MM.1S (cell line): Measurements from ENCODE around the gene PIAS4.

ENCODE experiments used
- DNase-seq: peaks from one replicate; pipeline ENCODE4 v3.0.0-alpha.2; 2015
- H2AFZ ChIP-seq: fragments of 300-600 bp; sonication (generic); 2 replicates; pipeline ENCODE4 v1.6.0; 2016; ENCODE audit warnings: antibody characterized with exemption, low read length
- H3F3A ChIP-seq: fragments of 300-600 bp; sonication (generic); 2 replicates; pipeline ENCODE4 v1.6.1; 2016; ENCODE audit warnings: mild to moderate bottlenecking, antibody characterized with exemption, low read length, moderate library complexity, mixed read lengths; ENCODE audit not compliant: insufficient read depth
- H3K27ac ChIP-seq: fragments of 300-600 bp; sonication (generic); 2 replicates; pipeline ENCODE4 v1.5.1; 2016; ENCODE audit warnings: mild to moderate bottlenecking, low read length
- H3K27me3 ChIP-seq: fragments of 300-600 bp; sonication (generic); replicated peaks from 2 replicates; pipeline ENCODE4 v1.6.0; 2016; ENCODE audit warnings: low read length; ENCODE audit not compliant: insufficient read depth
- H3K36me3 ChIP-seq: fragments of 300-600 bp; sonication (generic); replicated peaks from 2 replicates; pipeline ENCODE4 v1.6.1; 2016; ENCODE audit warnings: mild to moderate bottlenecking, low read length, mixed read lengths; ENCODE audit not compliant: insufficient read depth
- H3K4me1 ChIP-seq: fragments of 300-600 bp; sonication (generic); 2 replicates; pipeline ENCODE4 v1.6.1; 2016; ENCODE audit warnings: low read length, mixed read lengths
- H3K4me2 ChIP-seq: fragments of 300-600 bp; sonication (generic); 2 replicates; pipeline ENCODE4 v1.6.0; 2016; ENCODE audit warnings: low read depth, low read length
- H3K4me3 ChIP-seq: fragments of 300-600 bp; sonication (generic); 2 replicates; pipeline ENCODE4 v1.5.1; 2016; ENCODE audit warnings: low read length, mixed read lengths
- H3K79me2 ChIP-seq: fragments of 300-600 bp; sonication (generic); 2 replicates; pipeline ENCODE4 v1.6.1; 2016; ENCODE audit warnings: mixed run types, low read length, mixed read lengths
- H3K9ac ChIP-seq: fragments of 300-600 bp; sonication (generic); 2 replicates; pipeline ENCODE4 v1.6.1; 2016; ENCODE audit warnings: low read length, mixed read lengths
- H3K9me2 ChIP-seq: fragments of 300-600 bp; sonication (generic); replicated peaks from 2 replicates; pipeline ENCODE4 v1.6.1; 2016; ENCODE audit warnings: mild to moderate bottlenecking, low read length, mixed read lengths; ENCODE audit not compliant: insufficient read depth
- H3K9me3 ChIP-seq: fragments of 300-600 bp; sonication (generic); replicated peaks from 2 replicates; pipeline ENCODE4 v1.6.1; 2016; ENCODE audit warnings: mild to moderate bottlenecking, low read length, mixed read lengths; ENCODE audit not compliant: insufficient read depth
- H4K20me1 ChIP-seq: fragments of 300-600 bp; sonication (generic); 2 replicates; pipeline ENCODE4 v1.6.1; 2016; ENCODE audit warnings: mild to moderate bottlenecking, low read length, moderate library complexity, mixed read lengths; ENCODE audit not compliant: insufficient read depth
- CTCF ChIP-seq: fragments of 300-600 bp; sonication (generic); IDR thresholded peaks from 2 replicates; pipeline ENCODE4 v1.5.1; 2016; ENCODE audit warnings: antibody characterized with exemption, low read length, mixed read lengths
- EZH2 ChIP-seq: fragments of 300-600 bp; sonication (generic); optimal IDR thresholded peaks from 2 replicates; pipeline ENCODE3; 2017; ENCODE audit warnings: low read depth, mild to moderate bottlenecking, antibody characterized with exemption, low read length, mixed read lengths
- EZH2phosphoT487 ChIP-seq: fragments of 300-600 bp; sonication (generic); IDR thresholded peaks from 2 replicates; pipeline ENCODE4 v1.6.1; 2018; ENCODE audit warnings: antibody characterized with exemption, low read length

Gene PIAS4

GRCh38 chr19:4081441-4082129 lies 74.0 kb downstream of the PIAS4 start:
- Histone ChIP-seq H4K20me1 (no peaks in the 10 kb centered on the region), H3K79me2 (no peaks in the 10 kb centered on the region), H3K27ac (no peak overlapping the region), H2AFZ (no peak overlapping the region), H3K4me3 (no peak overlapping the region), H3K9me3 (no peaks in the 10 kb centered on the region), H3K27me3 (no peaks in the 10 kb centered on the region), H3F3A (no peaks in the 10 kb centered on the region), H3K9me2 (no peaks in the 10 kb centered on the region), H3K4me2 (no peak overlapping the region), H3K9ac (no peak overlapping the region), H3K4me1 (peaks cover 18% of the 10 kb centered on the region), H3K36me3 (no peaks in the 10 kb centered on the region)
- TF ChIP-seq EZH2 = no peak
- no peak for TF ChIP-seq CTCF
- TF ChIP-seq EZH2phosphoT487 = no peak
- no peak for DNase-seq

GRCh38 chr19:4082172-4082571 lies 74.6 kb downstream of the PIAS4 start:
- DNase-seq = no peak
- Histone ChIP-seq H3K9me3 (no peaks in the 10 kb centered on the region), H3K4me3 (no peak overlapping the region), H3K4me1 (peaks cover 15% of the 10 kb centered on the region), H3K27ac (no peak overlapping the region), H3K27me3 (no peaks in the 10 kb centered on the region), H3K9ac (no peak overlapping the region), H3K79me2 (no peaks in the 10 kb centered on the region), H4K20me1 (no peaks in the 10 kb centered on the region), H3K9me2 (no peaks in the 10 kb centered on the region), H3F3A (no peaks in the 10 kb centered on the region), H3K4me2 (no peak overlapping the region), H2AFZ (no peak overlapping the region), H3K36me3 (no peaks in the 10 kb centered on the region)
- TF ChIP-seq EZH2 (no peak), CTCF (no peak), EZH2phosphoT487 (no peak)

- no peak overlapping the region for H3K27ac ChIP-seq
- no peaks in the 10 kb centered on the region for H3K36me3 ChIP-seq
- peak overlapping the region; percentile 24; the same call in 1 of the 2 replicates for H2AFZ ChIP-seq
- H3K27me3 ChIP-seq = no peaks in the 10 kb centered on the region
- H3K79me2 ChIP-seq = no peaks in the 10 kb centered on the region
- H3K4me3 ChIP-seq = no peak overlapping the region
- no peaks in the 10 kb centered on the region for H3K9me3 ChIP-seq
- H3K4me1 ChIP-seq = peaks cover 3% of the 10 kb centered on the region; the same call in 1 of the 2 replicates
- DNase-seq = no peak
- no peak overlapping the region for H3K4me2 ChIP-seq
- H3K9me2 ChIP-seq = no peaks in the 10 kb centered on the region
- no peaks in the 10 kb centered on the region for H4K20me1 ChIP-seq
- H3K9ac ChIP-seq = no peak overlapping the region
- H3F3A ChIP-seq = no peaks in the 10 kb centered on the region
- TF ChIP-seq EZH2phosphoT487 (no peak), CTCF (no peak), EZH2 (no peak)
Observed at GRCh38 chr19:4083677-4084546, 76.4 kb downstream of the PIAS4 start.
